Measurements from ENCODE around the gene IER5L. TPM values are rescaled to one million over a fixed set of nuclear protein-coding genes. Genes with fewer than 3 reads are reported as not detected.
"Not testable (repeated sequence)": the region's sequence is repeated elsewhere in the genome, so short reads cannot be mapped to it uniquely, and the experiment has no call there.

IER5L gene
- total RNA-seq, 4 donors from 2014 or later, result 13.0 to 31.5 (median 25.3) TPM

DNA sequence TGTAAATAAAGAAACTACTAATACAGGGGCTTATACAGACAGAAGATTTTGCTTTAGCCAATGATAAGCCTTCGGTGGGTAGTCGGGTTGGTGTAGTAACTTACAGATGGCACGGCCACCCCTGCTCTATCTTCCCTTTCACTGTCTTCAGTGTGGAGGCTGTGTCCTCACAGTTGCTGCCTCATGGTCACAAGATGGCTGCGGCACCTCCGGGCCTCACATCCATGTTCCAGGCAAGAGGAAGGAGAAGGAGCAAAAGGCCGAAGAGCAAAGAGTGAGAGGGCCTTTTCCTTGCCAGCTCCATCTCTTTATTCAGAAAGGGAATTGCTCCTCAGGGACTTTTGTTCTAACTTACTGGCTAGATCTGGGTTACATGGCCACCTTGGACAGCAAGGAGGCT, 22.2 kb upstream of the IER5L start:
- TF ChIP-seq EP300 (IDR thresholded peaks at IDR 0.05) (no peak), POLR2A (IDR thresholded peaks at IDR 0.05) (no peak)
- TF ChIP-seq, protein P1, sequence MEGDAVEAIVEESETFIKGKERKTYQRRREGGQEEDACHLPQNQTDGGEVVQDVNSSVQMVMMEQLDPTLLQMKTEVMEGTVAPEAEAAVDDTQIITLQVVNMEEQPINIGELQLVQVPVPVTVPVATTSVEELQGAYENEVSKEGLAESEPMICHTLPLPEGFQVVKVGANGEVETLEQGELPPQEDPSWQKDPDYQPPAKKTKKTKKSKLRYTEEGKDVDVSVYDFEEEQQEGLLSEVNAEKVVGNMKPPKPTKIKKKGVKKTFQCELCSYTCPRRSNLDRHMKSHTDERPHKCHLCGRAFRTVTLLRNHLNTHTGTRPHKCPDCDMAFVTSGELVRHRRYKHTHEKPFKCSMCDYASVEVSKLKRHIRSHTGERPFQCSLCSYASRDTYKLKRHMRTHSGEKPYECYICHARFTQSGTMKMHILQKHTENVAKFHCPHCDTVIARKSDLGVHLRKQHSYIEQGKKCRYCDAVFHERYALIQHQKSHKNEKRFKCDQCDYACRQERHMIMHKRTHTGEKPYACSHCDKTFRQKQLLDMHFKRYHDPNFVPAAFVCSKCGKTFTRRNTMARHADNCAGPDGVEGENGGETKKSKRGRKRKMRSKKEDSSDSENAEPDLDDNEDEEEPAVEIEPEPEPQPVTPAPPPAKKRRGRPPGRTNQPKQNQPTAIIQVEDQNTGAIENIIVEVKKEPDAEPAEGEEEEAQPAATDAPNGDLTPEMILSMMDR (IDR thresholded peaks at IDR 0.05), result no peak
- peaks cover 0 to 6% (median 0%) of the 10 kb centered on the region in 4 donors for H3K9me3 ChIP-seq
- no peak overlapping the region for H3K4me3 ChIP-seq
- H3K36me3 ChIP-seq, result no peaks in the 10 kb centered on the region
- peaks cover 0 to 36% (median 10%) of the 10 kb centered on the region in 4 donors for H3K4me1 ChIP-seq
- H3K27ac ChIP-seq, result peak overlapping the region in 1 of 4 donors; percentile 92
- WGBS, 2 donors, result 94 to 96% methylated on average over 6 of the region's 6 CpGs
- no peaks in the 10 kb centered on the region for H3K27me3 ChIP-seq
- no peak for DNase-seq (ENCODE audit: low spot score in 2 of 2)

DNA sequence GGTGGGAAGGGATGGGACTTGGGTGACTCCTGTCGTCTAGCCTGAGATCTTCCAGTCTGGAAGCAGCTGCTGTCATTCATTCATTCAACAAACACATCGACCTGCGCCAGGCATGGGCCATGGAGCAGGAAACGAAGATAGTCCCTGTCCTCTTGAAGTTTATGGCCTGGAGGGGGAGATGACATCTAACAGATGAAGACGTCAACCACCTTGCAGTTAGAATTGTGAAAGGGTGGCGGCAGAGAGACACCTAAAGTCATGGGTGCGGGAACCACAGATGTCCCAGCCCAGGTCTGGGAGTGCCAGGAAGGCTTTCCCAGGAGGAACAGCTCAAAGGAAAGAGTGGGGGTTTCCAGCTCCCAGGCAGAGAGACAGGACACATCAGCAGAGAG, 21.0 kb upstream of the IER5L start:
- Histone ChIP-seq H3K27me3 (peaks cover 0 to 2% of the 10 kb centered on the region in 2 donors), H3K9me3 (peaks cover 0 to 6% (median 0%) of the 10 kb centered on the region in 4 donors), H3K4me1 (peaks cover 0 to 36% (median 10%) of the 10 kb centered on the region in 4 donors), H3K36me3 (no peaks in the 10 kb centered on the region), H3K27ac (peak overlapping the region; percentile 10 to 92 (median 84)), H3K4me3 (peak overlapping the region in 1 of 4 donors; percentile 36)
- DNase-seq (ENCODE audit: low spot score in 2 of 2), result peak in 1 of 2 donors; percentile 12
- WGBS, 2 donors, result 76 to 80% methylated on average over 7 of the region's 7 CpGs
- TF ChIP-seq, protein P1 (IDR thresholded peaks at IDR 0.05), result peak in 1 of 5 experiments; percentile 13
- no peak for TF ChIP-seq EP300 (IDR thresholded peaks at IDR 0.05)

DNA sequence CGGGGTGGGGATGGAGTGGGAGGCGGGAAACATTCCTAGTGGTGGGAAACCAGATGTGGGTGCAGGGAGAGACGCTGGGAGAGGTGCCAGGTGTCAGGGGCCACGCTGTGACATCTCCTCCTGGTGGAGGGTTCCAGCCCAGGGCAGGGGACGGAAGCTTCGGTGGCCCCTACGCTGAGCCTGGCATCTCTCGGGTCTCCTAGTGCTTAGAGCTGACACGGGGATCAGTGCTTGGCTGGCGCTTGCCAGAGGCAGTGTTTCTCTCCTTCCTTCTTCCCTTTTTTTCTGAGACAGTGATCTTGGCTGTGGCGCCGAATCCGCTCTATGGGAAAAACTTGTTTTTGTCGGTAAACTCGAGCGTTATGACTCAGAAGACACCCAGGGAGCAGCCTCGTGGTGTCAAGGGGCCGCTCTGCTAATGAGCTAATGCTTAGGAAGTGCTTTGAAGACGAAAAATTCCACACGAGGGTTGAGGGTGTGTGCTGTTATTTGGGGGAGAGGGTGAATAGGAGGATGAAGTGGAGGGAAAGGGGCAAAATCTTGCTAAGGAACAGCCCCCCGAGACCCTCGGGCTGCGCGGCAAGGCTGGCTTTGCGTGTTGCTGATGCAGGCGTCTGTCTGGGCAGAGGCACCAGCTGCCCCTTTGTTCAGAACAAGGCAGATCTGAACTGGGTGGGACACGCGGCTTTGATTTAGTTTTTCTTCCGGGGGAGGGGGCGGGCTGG, 20.4 kb upstream of the IER5L start:
- peak overlapping the region in 3 of 4 donors; percentile 2 to 36 (median 16) for H3K4me3 ChIP-seq
- WGBS, 2 donors, result 10 to 18% methylated on average over 29 to 30 of the region's 30 CpGs

DNA sequence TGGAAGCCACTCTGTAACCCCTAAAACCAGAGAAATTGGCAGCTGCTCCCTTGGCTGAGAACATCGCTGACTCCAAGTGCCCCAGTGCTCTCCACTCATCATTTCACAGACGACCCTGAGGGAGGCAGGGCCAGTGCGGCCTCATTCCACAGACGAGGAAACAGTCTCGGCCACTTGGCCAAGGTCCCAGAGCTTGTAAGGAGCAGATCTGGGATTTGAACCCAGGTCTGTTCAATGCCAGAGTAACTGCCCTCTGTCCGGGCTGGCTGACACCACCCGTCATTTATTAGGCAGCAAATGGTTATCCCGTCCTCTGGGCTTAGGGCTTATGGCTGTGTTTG, 19.9 kb upstream of the IER5L start:
- no peak for DNase-seq (ENCODE audit: low spot score in 2 of 2)
- TF ChIP-seq, protein P1 (IDR thresholded peaks at IDR 0.05), result no peak
- Histone ChIP-seq H3K27ac (peak overlapping the region; percentile 10 to 92 (median 84)), H3K9me3 (peaks cover 0 to 6% (median 0%) of the 10 kb centered on the region in 4 donors), H3K36me3 (no peaks in the 10 kb centered on the region), H3K27me3 (peaks cover 0 to 2% of the 10 kb centered on the region in 2 donors), H3K4me3 (peak overlapping the region in 2 of 4 donors; percentile 16 to 36), H3K4me1 (peaks cover 0 to 26% (median 10%) of the 10 kb centered on the region in 4 donors)
- 3 to 26% methylated on average over 3 to 8 of the region's 8 CpGs for WGBS, 2 donors

More for the DNA sequence above, 20.4 kb upstream of the IER5L start:
- Histone ChIP-seq H3K9me3 (peaks cover 0 to 6% (median 0%) of the 10 kb centered on the region in 4 donors), H3K27me3 (peaks cover 0 to 2% of the 10 kb centered on the region in 2 donors), H3K4me1 (peaks cover 0 to 31% (median 10%) of the 10 kb centered on the region in 4 donors), H3K36me3 (no peaks in the 10 kb centered on the region), H3K27ac (peak overlapping the region; percentile 10 to 92 (median 84))
- peak in 1 of 2 donors; percentile 17 for TF ChIP-seq POLR2A (IDR thresholded peaks at IDR 0.05)
- TF ChIP-seq EP300 (IDR thresholded peaks at IDR 0.05), result peak in 1 of 2 donors; percentile 82
- TF ChIP-seq, protein P1 (IDR thresholded peaks at IDR 0.05), result peak in 2 of 5 experiments; percentile 32 to 43
- DNase-seq (ENCODE audit: low spot score in 2 of 2), result peak; percentile 62 to 75

DNA sequence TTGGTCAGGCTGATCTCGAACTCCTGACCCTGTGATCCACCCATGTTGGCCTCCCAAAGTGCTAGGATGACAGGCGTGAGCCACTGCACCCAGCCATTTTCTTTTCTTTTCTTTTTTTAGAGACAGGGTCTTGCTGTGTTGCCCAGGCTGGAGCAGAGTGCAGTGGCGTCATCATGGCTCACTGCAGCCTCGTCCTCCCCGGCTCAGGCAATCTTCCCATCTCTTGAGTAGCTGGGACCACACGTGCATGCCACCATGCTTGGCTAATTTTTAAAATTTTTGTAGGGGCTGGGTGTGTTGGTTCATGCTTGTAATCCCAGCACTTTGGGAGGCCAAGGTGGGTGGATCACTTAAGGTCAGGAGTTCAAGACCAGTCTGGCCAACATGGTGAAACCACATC, 19.0 kb upstream of the IER5L start:
- H3K36me3 ChIP-seq; H3K4me3 ChIP-seq; H3K27me3 ChIP-seq; DNase-seq (ENCODE audit: low spot score in 2 of 2): not testable (repeated sequence)
- Histone ChIP-seq H3K27ac (peak overlapping the region in 1 of 4 donors; percentile 92), H3K9me3 (peaks cover 0 to 12% (median under 1%) of the 10 kb centered on the region in 4 donors), H3K4me1 (peaks cover 0 to 23% (median 10%) of the 10 kb centered on the region in 4 donors)
- WGBS, 2 donors, result 88 to 95% methylated on average over 6 of the region's 6 CpGs

Data from tibial nerve (tissue), 4 donors.